ENCODE data around the gene ZNF160. TPM values are rescaled to one million over a fixed set of nuclear protein-coding genes. Genes with fewer than 3 reads are reported as not detected.
A peak's percentile ranks its signal among the peaks of the same experiment; 100 is the strongest.
"Not testable (repeated sequence)": the region's sequence is repeated elsewhere in the genome, so short reads cannot be mapped to it uniquely, and the experiment has no call there.

Gene ZNF160
- total RNA-seq, result 10 to 100 TPM; 40.2 to 42.9 TPM

DNA sequence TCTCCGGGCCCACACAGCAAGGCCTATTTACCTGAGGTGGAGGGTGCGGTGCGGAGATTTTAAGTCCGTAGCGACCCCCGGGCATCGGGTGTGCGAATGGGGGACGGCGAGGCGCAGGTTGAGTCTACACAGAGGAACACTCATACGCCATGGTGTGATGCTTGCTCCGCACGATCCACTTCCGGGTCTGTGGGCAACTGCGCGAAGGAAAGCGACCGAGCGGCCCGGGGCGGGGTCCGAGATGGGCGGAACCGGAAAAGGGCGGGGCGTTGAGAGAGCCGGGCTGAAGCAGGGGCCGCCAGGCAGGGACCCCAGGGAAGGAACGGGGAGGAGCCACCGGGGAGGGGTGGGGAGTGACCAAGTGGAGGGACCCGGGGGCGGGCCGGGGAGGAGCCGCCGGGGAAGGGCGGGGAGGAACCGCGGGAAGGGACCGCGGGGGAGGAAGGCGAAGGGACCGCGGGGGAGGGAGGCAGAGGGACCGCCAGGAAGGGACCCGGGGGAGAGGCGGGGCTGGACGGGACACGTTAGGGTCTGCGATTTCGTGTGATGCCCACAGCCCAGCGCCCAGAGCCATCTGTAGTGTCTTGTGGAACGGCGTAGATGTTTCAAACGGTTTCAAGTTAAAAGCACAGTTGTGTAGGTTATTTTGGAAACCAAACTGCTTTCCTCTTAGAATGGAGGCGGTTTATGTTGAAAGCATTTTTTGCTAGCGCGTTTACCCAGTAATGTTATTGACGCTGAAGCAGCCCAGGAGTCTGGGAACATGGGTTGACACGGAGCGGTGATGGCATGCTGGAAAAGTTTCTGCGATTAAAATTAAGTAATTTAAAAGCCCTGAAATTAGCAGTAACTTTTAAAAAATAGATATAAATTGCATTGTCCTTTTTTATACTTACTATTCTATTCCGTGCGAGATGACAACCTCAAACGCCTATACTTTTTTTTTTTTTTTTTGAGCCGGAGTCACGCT, at the start of gene ZNF160:
Gene ZNF160, minus strand, starts transcription at position 189 of the 970 bp plus-strand sequence. CDS start 17,146 bp downstream, outside the sequence.
- ChIA-PET CTCF (interaction anchor here (0.7 kb wide), 1 partner anchor 701 kb away, joined by 3 read pairs; no protein-coding TSS in a partner anchor), POLR2A (interaction anchor here (0.7 kb wide), 1 partner anchor 155 kb away, joined by 4 read pairs; no protein-coding TSS in a partner anchor)
- Mint-ChIP-seq H3K27me3 (no peaks in the 10 kb centered on the region), H3K4me1 (peaks cover 33% of the 10 kb centered on the region), H3K4me3 (peak within 1 kb of the TSS; percentile 84), H3K27ac (peak within 1 kb of the TSS; percentile 93), H3K9me3 (peaks cover 30% of the 10 kb centered on the region), H3K36me3 (ENCODE audit: low read depth) (peaks cover 32% of the 10 kb centered on the region)
- DNase-seq, result peak; percentile 99

DNA sequence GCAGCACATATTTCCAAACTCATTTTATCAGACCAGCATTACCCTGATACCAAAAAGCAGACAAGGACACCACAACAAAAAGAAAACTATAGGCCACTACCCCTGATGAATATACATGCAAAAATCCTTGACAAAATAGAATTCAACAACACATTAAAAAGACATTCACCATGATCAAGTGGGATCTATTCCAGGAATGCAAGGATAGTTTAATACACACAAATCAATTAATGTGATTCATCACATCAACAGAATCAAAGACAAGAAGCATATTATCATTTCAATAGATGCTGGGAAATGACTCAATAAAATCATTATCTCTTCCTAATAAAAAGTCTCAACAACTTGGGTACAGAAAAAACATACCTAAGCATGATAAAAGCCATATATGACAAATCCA, 44.4 kb upstream of the ZNF160 start:
- Mint-ChIP-seq H3K9me3 (peaks cover 63% of the 10 kb centered on the region), H3K4me1 (no peaks in the 10 kb centered on the region), H3K27me3 (no peaks in the 10 kb centered on the region), H3K27ac (no peak overlapping the region), H3K36me3 (ENCODE audit: low read depth) (peaks cover 83% of the 10 kb centered on the region), H3K4me3 (no peak overlapping the region)
- no peak for DNase-seq
- CTCF ChIA-PET, result no interaction called here
- POLR2A ChIA-PET, result no interaction called here

- Mint-ChIP-seq H3K4me1 (no peaks in the 10 kb centered on the region), H3K9me3 (peaks cover 69% of the 10 kb centered on the region), H3K4me3 (no peak overlapping the region), H3K27me3 (no peaks in the 10 kb centered on the region), H3K27ac (no peak overlapping the region), H3K36me3 (ENCODE audit: low read depth) (peaks cover 55% of the 10 kb centered on the region)
- CTCF ChIA-PET, result no interaction called here
- POLR2A ChIA-PET, result no interaction called here
- DNase-seq, result no peak
Measured at GRCh38 chr19:53140351-53140750, 37.1 kb upstream of the ZNF160 start.

DNA sequence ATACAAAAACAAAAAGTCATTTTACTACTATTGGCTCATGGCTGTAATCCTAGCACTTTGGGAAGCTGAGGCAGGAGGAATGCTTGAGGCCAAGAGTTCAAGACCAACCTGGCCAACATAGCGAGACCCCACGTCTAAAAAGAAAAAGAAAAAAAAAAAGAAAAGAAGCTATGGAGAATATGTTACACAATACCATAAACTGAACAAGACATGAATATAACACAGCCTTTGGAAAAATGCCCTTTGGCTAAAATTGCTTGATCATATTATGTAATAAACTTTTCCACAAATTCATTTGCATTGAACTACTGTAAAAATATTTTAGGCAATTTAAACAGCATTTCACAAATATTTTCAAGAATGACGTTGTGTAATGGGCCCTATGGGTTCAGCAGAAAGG, 33.2 kb upstream of the ZNF160 start:
- H3K36me3 Mint-ChIP-seq (ENCODE audit: low read depth), result peaks cover 35% of the 10 kb centered on the region
- H3K4me1 Mint-ChIP-seq, result peaks cover 15% of the 10 kb centered on the region
- no peak overlapping the region for H3K27ac Mint-ChIP-seq
- peaks cover 64% of the 10 kb centered on the region for H3K9me3 Mint-ChIP-seq
- POLR2A ChIA-PET, result no interaction called here
- H3K4me3 Mint-ChIP-seq, result no peak overlapping the region
- CTCF ChIA-PET, result no interaction called here
- peaks cover 6% of the 10 kb centered on the region for H3K27me3 Mint-ChIP-seq
- DNase-seq, result no peak

- Mint-ChIP-seq H3K4me3 (peak within 1 kb of the TSS; percentile 59), H3K4me1 (peaks cover 15% of the 10 kb centered on the region), H3K9me3 (peaks cover 53% of the 10 kb centered on the region), H3K27ac (no peak within 1 kb of the TSS), H3K36me3 (ENCODE audit: low read depth) (peaks cover 22% of the 10 kb centered on the region), H3K27me3 (peaks cover 8% of the 10 kb centered on the region)
- CTCF ChIA-PET, result no interaction called here
- DNase-seq, result peak; percentile 67
- POLR2A ChIA-PET, result no interaction called here
Measured at GRCh38 chr19:53132141-53132991, 29.1 kb upstream of the ZNF160 start, which contains the start of gene ZNF415. ZNF415 (minus strand) TSS chr19:53132910; CDS start chr19:53122676, 10,234 bp downstream.

- Mint-ChIP-seq H3K27me3 (peaks cover 8% of the 10 kb centered on the region), H3K4me1 (peaks cover 15% of the 10 kb centered on the region), H3K36me3 (ENCODE audit: low read depth) (peaks cover 19% of the 10 kb centered on the region), H3K27ac (no peak overlapping the region), H3K9me3 (peaks cover 53% of the 10 kb centered on the region), H3K4me3 (peak overlapping the region; percentile 59)
- ChIA-PET POLR2A (no interaction called here), CTCF (no interaction called here)
- no peak for DNase-seq
Measured at GRCh38 chr19:53131727-53132126, 28.5 kb upstream of the ZNF160 start.

- Mint-ChIP-seq H3K9me3 (peaks cover 52% of the 10 kb centered on the region), H3K4me1 (peaks cover 15% of the 10 kb centered on the region), H3K27me3 (peaks cover 8% of the 10 kb centered on the region), H3K36me3 (ENCODE audit: low read depth) (peaks cover 19% of the 10 kb centered on the region), H3K27ac (no peak overlapping the region), H3K4me3 (no peak overlapping the region)
- DNase-seq, result no peak
- ChIA-PET POLR2A (no interaction called here), CTCF (no interaction called here)
Measured at GRCh38 chr19:53131085-53131590, 27.9 kb upstream of the ZNF160 start.

GRCh38 chr19:53130506-53130905, 27.3 kb upstream of the ZNF160 start:
- CTCF ChIA-PET, result no interaction called here
- Mint-ChIP-seq H3K4me1 (peaks cover 15% of the 10 kb centered on the region), H3K27me3 (peaks cover 8% of the 10 kb centered on the region), H3K36me3 (ENCODE audit: low read depth) (peaks cover 19% of the 10 kb centered on the region), H3K9me3 (peaks cover 48% of the 10 kb centered on the region), H3K4me3 (no peak overlapping the region), H3K27ac (no peak overlapping the region)
- DNase-seq, result no peak
- POLR2A ChIA-PET, result no interaction called here

DNA sequence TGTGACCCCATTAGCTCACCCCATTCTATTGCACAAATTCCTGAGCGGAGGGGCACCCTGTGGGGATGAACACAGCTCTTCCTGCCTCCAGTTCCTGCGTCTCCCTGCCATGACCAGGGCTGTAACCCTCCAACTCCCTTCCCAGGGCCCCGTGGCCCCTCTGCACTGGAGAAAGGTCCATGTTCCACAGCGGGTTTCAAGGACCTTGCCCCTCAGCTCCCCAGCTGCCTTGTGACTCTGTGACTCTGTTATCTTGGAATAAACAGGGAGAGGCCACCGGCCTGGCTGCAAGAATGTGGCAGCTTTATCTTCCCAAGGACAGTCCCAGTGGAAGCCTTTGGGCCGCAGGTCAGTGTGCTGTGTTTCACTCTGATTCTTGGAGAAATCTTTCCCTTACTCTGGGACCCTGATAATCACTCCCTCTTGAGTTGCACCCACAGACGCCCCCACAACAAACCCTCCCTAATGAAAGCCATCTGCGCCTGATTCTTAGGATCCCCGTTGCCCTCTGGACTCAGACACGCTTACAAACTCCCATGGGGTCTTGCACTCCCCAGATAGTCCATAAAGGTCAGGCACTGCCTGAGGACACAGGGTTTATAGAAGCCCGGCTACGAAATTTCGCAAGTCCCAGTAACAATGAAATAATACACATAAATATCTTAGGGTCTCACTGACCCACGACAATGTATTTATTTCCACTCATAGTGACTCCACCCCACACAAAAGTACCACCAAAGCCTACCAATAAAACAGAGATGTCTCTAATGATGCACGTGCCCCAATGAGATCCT, 23.7 kb upstream of the ZNF160 start:
- H3K27ac Mint-ChIP-seq, DNase-seq, H3K4me3 Mint-ChIP-seq, H3K4me1 Mint-ChIP-seq, POLR2A ChIA-PET, H3K27me3 Mint-ChIP-seq: not testable (repeated sequence)
- Mint-ChIP-seq H3K36me3 (ENCODE audit: low read depth) (peaks cover 24% of the 10 kb centered on the region), H3K9me3 (peaks cover 50% of the 10 kb centered on the region)
- CTCF ChIA-PET, result interaction anchor here (0.6 kb wide), 1 partner anchor 298 kb away, joined by 4 read pairs; no protein-coding TSS in a partner anchor

GRCh38 chr19:53123400-53123799, 20.2 kb upstream of the ZNF160 start:
- CTCF ChIA-PET, result no interaction called here

DNA sequence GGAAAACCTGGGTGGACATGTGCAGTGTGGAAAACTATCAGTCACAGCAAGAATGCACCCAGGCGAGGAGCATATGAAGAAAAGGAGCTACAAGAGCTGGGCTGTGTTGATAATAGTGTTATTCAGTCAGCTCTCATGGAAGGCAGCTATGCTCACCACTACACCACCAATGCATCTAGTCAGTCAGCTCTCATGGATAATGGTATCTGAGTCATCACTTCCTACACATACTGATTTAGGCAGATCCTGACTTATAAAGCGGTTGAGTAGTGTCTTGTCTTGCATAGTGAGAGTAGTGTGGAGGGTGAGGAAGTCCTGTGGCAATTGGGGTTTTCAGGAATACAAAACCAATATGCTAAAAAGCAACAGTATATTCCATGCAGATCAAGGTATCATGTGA, 9.1 kb upstream of the ZNF160 start:
- ChIA-PET CTCF (no interaction called here), POLR2A (no interaction called here)
- Mint-ChIP-seq H3K27ac (no peak overlapping the region), H3K4me3 (no peak overlapping the region), H3K27me3 (no peaks in the 10 kb centered on the region), H3K4me1 (no peaks in the 10 kb centered on the region), H3K36me3 (ENCODE audit: low read depth) (peaks cover 38% of the 10 kb centered on the region), H3K9me3 (peaks cover 57% of the 10 kb centered on the region)
- no peak for DNase-seq

More at GRCh38 chr19:53123400-53123799, 20.2 kb upstream of the ZNF160 start:
- Mint-ChIP-seq H3K9me3 (peaks cover 41% of the 10 kb centered on the region), H3K36me3 (ENCODE audit: low read depth) (peaks cover 13% of the 10 kb centered on the region), H3K4me1 (no peaks in the 10 kb centered on the region), H3K27ac (no peak overlapping the region), H3K27me3 (no peaks in the 10 kb centered on the region), H3K4me3 (no peak overlapping the region)
- no peak for DNase-seq
- POLR2A ChIA-PET, result no interaction called here

- CTCF ChIA-PET, result no interaction called here
- POLR2A ChIA-PET, result no interaction called here
- Mint-ChIP-seq H3K27me3 (no peaks in the 10 kb centered on the region), H3K9me3 (peaks cover 46% of the 10 kb centered on the region), H3K36me3 (ENCODE audit: low read depth) (peaks cover 24% of the 10 kb centered on the region), H3K4me3 (no peak overlapping the region), H3K27ac (no peak overlapping the region), H3K4me1 (peaks cover under 1% of the 10 kb centered on the region)
- no peak for DNase-seq
Measured at GRCh38 chr19:53109527-53109926, 6.3 kb upstream of the ZNF160 start.

All from activated CD4-positive, alpha-beta T cell treated with anti-CD3 and anti-CD28 coated beads, Interleukin-2, amount 10 ng/mL, durations not matched to agents 7 days and 5 days (primary cell).